ENCODE results near the gene XXYLT1.
"Not testable (repeated sequence)": the region's sequence is repeated elsewhere in the genome, so short reads cannot be mapped to it uniquely, and the experiment has no call there.

XXYLT1 gene

GRCh38 chr3:195250473-195251251, 20.3 kb downstream of the XXYLT1 start:
- no peak for DNase-seq (ENCODE audit: low spot score)

DNA sequence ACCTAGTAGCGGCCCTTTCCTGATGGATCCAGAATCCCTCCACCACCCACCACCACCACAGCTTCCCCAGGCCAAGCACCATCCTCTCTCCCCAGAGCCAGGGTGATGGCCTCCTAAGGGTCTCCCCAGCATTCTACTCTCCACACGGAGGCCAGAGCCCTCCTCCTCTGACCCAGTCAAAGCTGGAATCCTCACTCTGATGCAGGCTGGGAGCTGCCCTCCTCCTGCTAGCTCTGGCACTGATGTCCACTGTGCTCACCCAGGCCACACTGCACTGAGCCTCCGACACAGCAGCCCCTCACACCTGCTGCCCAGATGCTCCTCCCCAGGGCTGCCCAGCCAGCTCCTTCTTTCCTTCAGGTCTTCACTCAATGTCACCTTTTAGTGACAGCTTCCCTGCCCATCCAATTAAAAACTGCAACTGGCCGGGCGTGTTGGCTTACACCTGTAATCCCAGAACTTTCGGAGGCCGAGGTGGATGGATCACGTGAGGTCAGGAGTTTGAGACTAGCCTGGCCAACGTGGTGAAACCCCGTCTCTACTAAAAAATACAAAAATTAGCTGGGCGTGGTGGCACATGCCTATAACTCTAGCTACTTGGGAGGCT, 21.0 kb downstream of the XXYLT1 start:
- no peak for DNase-seq (ENCODE audit: low spot score)

DNA sequence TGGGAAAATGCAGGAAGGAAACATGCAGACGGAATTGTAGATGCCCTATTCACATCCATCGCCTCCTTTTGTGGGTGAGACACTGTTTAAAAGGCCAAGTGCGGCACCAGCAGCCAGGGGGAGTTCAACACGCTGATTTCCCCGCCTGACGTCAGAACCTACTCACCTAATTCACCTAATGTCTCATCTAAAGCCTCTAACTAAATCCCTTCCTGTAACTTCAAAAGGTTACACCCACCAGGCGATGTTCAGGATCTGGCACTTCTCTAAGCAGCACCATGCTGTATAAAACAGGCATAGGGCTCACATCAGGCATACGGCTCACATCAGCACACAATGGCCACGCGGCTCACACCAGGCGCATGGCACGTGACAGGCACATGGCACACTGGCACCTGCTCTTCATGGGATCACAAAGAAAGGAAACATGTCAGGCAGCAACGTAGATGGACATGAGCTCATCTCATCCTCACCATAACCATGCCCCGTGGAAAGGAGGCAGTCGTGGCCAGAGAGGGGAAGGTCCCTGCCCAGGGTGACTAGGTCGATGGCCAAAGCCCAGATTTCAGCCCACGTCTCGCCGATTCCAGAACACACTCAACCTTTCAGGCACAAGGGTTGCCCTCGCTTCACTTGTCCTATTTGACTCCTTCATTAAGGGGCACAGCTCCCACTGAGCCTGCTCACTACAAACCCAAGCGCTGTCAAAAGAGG, 21.7 kb downstream of the XXYLT1 start:
- no peak for DNase-seq (ENCODE audit: low spot score)

GRCh38 chr3:195248281-195248680, 22.7 kb downstream of the XXYLT1 start:
- no peak for DNase-seq (ENCODE audit: low spot score)

GRCh38 chr3:195247863-195248189, 23.1 kb downstream of the XXYLT1 start:
- DNase-seq (ENCODE audit: low spot score), result no peak

- no peak for DNase-seq (ENCODE audit: low spot score)
Measured at GRCh38 chr3:195247086-195247862, 23.7 kb downstream of the XXYLT1 start.

GRCh38 chr3:195246581-195246995, 24.4 kb downstream of the XXYLT1 start:
- no peak for DNase-seq (ENCODE audit: low spot score)

- DNase-seq (ENCODE audit: low spot score), result no peak
Measured at GRCh38 chr3:195245531-195245951, 25.4 kb downstream of the XXYLT1 start.

DNA sequence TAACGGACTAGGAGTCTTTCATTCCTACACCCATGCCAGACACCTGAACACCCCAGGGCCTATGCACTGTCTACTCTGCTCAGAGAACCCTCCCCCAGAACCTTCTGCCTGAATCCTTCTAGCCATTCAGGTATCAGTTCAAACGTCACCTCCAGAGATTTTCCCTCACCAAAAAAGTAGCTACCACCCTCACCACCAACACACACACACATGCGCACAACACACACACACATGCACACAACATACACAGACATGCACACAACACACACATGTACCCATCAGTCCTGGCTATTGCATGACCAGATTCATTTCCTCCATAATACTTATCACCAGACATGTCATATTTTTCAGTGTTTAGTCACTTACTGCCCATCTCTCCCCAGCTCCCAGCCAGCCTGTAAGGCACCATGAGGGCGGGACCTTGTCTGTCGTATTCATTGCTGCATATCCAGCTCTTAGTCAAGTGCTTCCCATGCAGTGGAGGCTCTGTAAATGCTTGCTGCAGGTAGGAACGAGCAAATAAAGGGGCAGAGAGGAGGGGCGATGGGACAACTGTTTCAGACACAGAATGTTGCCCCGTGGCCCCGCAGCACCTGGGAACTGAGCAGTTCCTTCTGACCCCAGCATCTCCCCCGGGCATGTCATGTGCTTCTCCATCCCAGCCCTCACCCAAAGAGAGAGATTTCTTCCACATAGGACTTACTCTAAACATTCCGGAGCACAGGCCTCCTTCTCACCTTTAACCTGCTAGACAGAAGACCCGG, 29.2 kb downstream of the XXYLT1 start:
- DNase-seq (ENCODE audit: low spot score), result no peak

- DNase-seq (ENCODE audit: low spot score), result no peak
Measured at GRCh38 chr3:195240939-195241338, 30.0 kb downstream of the XXYLT1 start.

GRCh38 chr3:195240171-195240701, 30.7 kb downstream of the XXYLT1 start:
- DNase-seq (ENCODE audit: low spot score), result no peak

- no peak for DNase-seq (ENCODE audit: low spot score)
Measured at GRCh38 chr3:195239121-195239520, 31.8 kb downstream of the XXYLT1 start.

GRCh38 chr3:195238586-195239118, 32.3 kb downstream of the XXYLT1 start:
- DNase-seq (ENCODE audit: low spot score), result no peak

- DNase-seq (ENCODE audit: low spot score), result no peak
Measured at GRCh38 chr3:195238081-195238571, 32.8 kb downstream of the XXYLT1 start.

DNA sequence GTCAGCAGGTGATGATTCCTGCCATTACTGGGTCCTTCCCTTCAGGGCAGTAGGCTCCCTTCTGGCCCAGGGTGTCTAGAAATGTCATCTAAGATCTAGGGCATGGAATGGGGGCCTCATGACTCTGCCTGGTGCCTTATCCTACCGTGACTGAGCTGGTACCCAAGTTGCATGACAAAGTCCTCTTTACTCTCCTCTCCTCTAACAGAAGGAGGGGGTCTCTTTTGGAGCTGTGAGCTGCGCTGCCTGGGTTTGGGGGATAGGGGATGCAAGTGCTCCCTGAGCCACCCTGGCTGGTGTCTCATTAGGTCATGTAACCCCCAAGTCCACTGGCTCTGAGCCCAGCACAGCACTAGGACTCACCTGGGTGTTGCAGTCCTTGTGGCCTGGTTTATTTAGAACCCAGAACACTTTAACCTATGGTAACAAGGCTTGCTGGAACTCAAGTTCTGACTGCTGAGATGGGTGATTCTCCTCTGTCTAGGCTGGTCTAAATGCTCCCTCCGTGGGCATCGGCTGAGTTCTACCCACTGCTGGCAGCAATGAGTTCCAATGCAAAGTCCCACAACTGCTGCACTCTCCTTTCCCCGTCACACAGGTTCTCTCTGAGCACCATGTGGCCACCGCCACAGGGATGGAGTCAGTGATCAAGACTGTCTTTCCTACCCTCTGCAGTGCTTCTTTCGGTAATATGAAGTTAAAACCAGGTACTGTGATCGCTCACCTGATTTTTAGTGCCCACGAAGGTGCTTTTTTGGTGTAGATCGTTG, 34.0 kb downstream of the XXYLT1 start:
- DNase-seq (ENCODE audit: low spot score), result no peak

DNA sequence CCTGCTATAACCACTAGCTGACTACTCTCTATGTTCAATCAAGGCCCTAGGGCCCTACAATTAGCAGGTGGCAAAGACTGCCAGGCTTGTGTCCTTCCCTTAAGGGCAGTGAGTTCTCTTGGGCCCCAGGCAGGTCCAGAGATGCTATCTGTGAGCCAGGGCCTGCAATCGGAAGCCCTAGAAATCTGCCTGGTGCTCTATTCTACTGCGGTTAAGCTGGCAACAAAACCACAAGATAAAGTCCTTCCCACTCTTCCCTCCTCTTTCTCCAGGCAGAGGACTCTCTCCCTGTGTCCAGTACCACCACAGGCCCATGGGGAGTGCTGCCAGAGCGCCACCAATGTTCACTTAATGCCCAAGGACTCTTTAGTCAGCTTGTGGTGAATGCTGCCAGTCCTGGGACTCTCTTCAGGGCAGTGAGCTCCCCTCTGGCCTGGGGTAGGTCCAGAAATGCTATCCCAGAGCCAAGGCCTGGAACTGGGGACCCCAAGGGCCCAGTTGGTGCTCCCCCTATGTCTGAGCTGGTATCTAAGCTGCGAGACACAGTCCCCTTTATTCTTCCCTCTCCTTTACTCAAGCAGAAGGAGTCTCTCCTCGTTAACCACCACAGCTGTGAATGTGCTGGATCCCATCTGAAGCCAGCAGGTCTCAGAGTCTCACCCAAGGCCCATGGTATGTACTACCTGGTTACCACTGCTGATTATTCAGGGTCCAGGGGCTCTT, 34.7 kb downstream of the XXYLT1 start:
- DNase-seq (ENCODE audit: low spot score), result no peak

GRCh38 chr3:195230244-195230643, 40.7 kb downstream of the XXYLT1 start:
- DNase-seq (ENCODE audit: low spot score), result no peak

GRCh38 chr3:195228886-195229285, 42.1 kb downstream of the XXYLT1 start:
- not testable (repeated sequence) for DNase-seq (ENCODE audit: low spot score)

GRCh38 chr3:195227871-195228270, 43.1 kb downstream of the XXYLT1 start:
- DNase-seq (ENCODE audit: low spot score), result no peak

Measured in germinal center (tissue), 1 donor.